ENCODE data around the gene ZFHX3. TPM values are rescaled to one million over a fixed set of nuclear protein-coding genes. Genes with fewer than 3 reads are reported as not detected.
A peak's percentile ranks its signal among the peaks of the same experiment; 100 is the strongest.

The ZFHX3 gene
- total RNA-seq, 1 experiment from 2014 or later, result 1.5 TPM

- H3K56ac ChIP-seq (ENCODE audit: insufficient read length, low read depth, low read length), result no peak overlapping the region
- no peak overlapping the region for H3K27ac ChIP-seq (ENCODE audit: insufficient read length, low read depth, low read length)
- H3K27me3 ChIP-seq (ENCODE audit: insufficient read depth, low read length), result peaks cover 38% of the 10 kb centered on the region
These were observed 9.6 kb upstream of the ZFHX3 start for GRCh38 chr16:73057291-73058210.

More at GRCh38 chr16:73057291-73058210, 9.6 kb upstream of the ZFHX3 start:
- Histone ChIP-seq H4K5ac (ENCODE audit: insufficient read length, low read depth, low read length) (no peak overlapping the region), H3K23ac (ENCODE audit: insufficient read length, low read depth, low read length) (no peak overlapping the region), H3K9ac (ENCODE audit: extremely low read depth, insufficient read length, low read length) (no peak overlapping the region), H3K14ac (ENCODE audit: insufficient read depth, low read length) (no peak overlapping the region), H2BK20ac (ENCODE audit: low read depth, low read length, poor library complexity, severe bottlenecking) (no peak overlapping the region), H4K91ac (ENCODE audit: insufficient read length, low read depth, low read length) (no peak overlapping the region), H2BK12ac (ENCODE audit: insufficient read length, low read depth, low read length) (no peak overlapping the region), H2BK120ac (ENCODE audit: low read depth, low read length, poor library complexity, severe bottlenecking) (no peak overlapping the region), H3K4me1 (ENCODE audit: insufficient read depth, low read length) (peaks cover 9% of the 10 kb centered on the region), H4K8ac (replicated peaks; ENCODE audit: insufficient read length, low read depth, low read length) (no peak overlapping the region), H3K18ac (ENCODE audit: insufficient read length, low read depth, low read length) (no peak overlapping the region), H3K9me3 (ENCODE audit: control insufficient read depth, low read depth, low read length) (no peaks in the 10 kb centered on the region), H3T11ph (ENCODE audit: low read length) (no peak overlapping the region), H3K79me1 (ENCODE audit: insufficient read depth, low read depth, low read length, poor library complexity, severe bottlenecking) (no peaks in the 10 kb centered on the region), H2AFZ (ENCODE audit: low read length) (no peak overlapping the region), H2BK15ac (ENCODE audit: low read depth, low read length) (no peak overlapping the region), H3K4ac (ENCODE audit: low read depth, low read length) (no peak overlapping the region), H2BK5ac (ENCODE audit: insufficient read length, low read length) (no peak overlapping the region), H2AK5ac (ENCODE audit: insufficient read length, low read length) (no peak overlapping the region), H3K23me2 (ENCODE audit: insufficient read length, low read depth, low read length, poor library complexity, severe bottlenecking) (peaks cover 13% of the 10 kb centered on the region), H4K20me1 (ENCODE audit: control insufficient read depth, insufficient read depth, insufficient read length) (no peaks in the 10 kb centered on the region), H3K79me2 (ENCODE audit: insufficient read depth, low read length) (no peaks in the 10 kb centered on the region), H3K4me2 (ENCODE audit: insufficient read depth, insufficient read length, low read length) (peak overlapping the region; percentile 44)
- WGBS (ENCODE audit: extremely low coverage, insufficient read length, low lambda C conversion rate), result no CpG with 5 or more reads among the region's 101 CpGs
- TF ChIP-seq, protein P1, sequence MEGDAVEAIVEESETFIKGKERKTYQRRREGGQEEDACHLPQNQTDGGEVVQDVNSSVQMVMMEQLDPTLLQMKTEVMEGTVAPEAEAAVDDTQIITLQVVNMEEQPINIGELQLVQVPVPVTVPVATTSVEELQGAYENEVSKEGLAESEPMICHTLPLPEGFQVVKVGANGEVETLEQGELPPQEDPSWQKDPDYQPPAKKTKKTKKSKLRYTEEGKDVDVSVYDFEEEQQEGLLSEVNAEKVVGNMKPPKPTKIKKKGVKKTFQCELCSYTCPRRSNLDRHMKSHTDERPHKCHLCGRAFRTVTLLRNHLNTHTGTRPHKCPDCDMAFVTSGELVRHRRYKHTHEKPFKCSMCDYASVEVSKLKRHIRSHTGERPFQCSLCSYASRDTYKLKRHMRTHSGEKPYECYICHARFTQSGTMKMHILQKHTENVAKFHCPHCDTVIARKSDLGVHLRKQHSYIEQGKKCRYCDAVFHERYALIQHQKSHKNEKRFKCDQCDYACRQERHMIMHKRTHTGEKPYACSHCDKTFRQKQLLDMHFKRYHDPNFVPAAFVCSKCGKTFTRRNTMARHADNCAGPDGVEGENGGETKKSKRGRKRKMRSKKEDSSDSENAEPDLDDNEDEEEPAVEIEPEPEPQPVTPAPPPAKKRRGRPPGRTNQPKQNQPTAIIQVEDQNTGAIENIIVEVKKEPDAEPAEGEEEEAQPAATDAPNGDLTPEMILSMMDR (conservative IDR thresholded peaks at IDR 0.05), result peak; percentile 21; the same call in 1 of the 3 replicates
- Mint-ChIP-seq H3K27me3 (ENCODE audit: low read depth) (peaks cover 40% of the 10 kb centered on the region), H3K27ac (no peak overlapping the region), H3K36me3 (ENCODE audit: insufficient read depth in 1 of 3, low read depth in 3 of 3) (peaks cover 0 to 2% (median 0%) of the 10 kb centered on the region in 3 experiments; a peak in 1 of 7 replicates), H3K4me3 (peak overlapping the region; percentile 66 to 88), H3K9me3 (no peaks in the 10 kb centered on the region; a peak in 1 of 5 replicates), H3K4me1 (peaks cover 31 to 62% of the 10 kb centered on the region in 2 experiments)
- DNase-seq, result no peak

All from H9 (cell line).